ENCODE measurements around the gene TSBP1.

The TSBP1 gene

GRCh38 chr6:32371803-32372202 lies at the start of gene TSBP1:
TSBP1 (minus strand) TSS chr6:32371903; CDS start chr6:32371706, 197 bp downstream.
- Histone ChIP-seq H3K27ac (ENCODE audit: low read length) (no peak within 1 kb of the TSS), H3K4me3 (ENCODE audit: low read length) (no peak within 1 kb of the TSS), H3K4me1 (ENCODE audit: low read length) (no peaks in the 10 kb centered on the region), H3K36me3 (replicated peaks; ENCODE audit: low read depth, low read length) (no peaks in the 10 kb centered on the region), H2AFZ (ENCODE audit: low read depth, low read length) (no peak within 1 kb of the TSS), H3K4me2 (ENCODE audit: low read length) (no peak within 1 kb of the TSS), H3K9ac (ENCODE audit: low read length) (no peak within 1 kb of the TSS), H3K79me2 (ENCODE audit: low read length) (no peaks in the 10 kb centered on the region), H3K9me3 (ENCODE audit: insufficient read depth, low read length) (no peaks in the 10 kb centered on the region), H3K27me3 (ENCODE audit: low read depth, low read length) (no peaks in the 10 kb centered on the region), H4K20me1 (ENCODE audit: insufficient read depth, low read length) (no peaks in the 10 kb centered on the region)
- TF ChIP-seq CTCF (IDR thresholded peaks at IDR 0.05; ENCODE audit: low read depth, low read length) (no peak), EZH2phosphoT487 (IDR thresholded peaks at IDR 0.05; ENCODE audit: low read depth) (no peak)

GRCh38 chr6:32416036-32416435 lies 44.3 kb upstream of the TSBP1 start:
- no peaks in the 10 kb centered on the region for H3K79me2 ChIP-seq (ENCODE audit: low read length)
- H3K27ac ChIP-seq (ENCODE audit: low read length): no peak overlapping the region
- no peaks in the 10 kb centered on the region for H4K20me1 ChIP-seq (ENCODE audit: insufficient read depth, low read length)
- peak overlapping the region; percentile 99 for H3K4me2 ChIP-seq (ENCODE audit: low read length)
- no peaks in the 10 kb centered on the region for H3K9me3 ChIP-seq (ENCODE audit: insufficient read depth, low read length)
- peaks cover 13% of the 10 kb centered on the region; the same call in 1 of the 2 replicates for H3K27me3 ChIP-seq (ENCODE audit: low read depth, low read length)
- peak overlapping the region; percentile 99 for H2AFZ ChIP-seq (ENCODE audit: low read depth, low read length)
- peak overlapping the region; percentile 88 for H3K4me3 ChIP-seq (ENCODE audit: low read length)
- H3K4me1 ChIP-seq (ENCODE audit: low read length): peaks cover 17% of the 10 kb centered on the region
- TF ChIP-seq EZH2phosphoT487 (IDR thresholded peaks at IDR 0.05; ENCODE audit: low read depth) (no peak), CTCF (IDR thresholded peaks at IDR 0.05; ENCODE audit: low read depth, low read length) (no peak)
- no peaks in the 10 kb centered on the region for H3K36me3 ChIP-seq (replicated peaks; ENCODE audit: low read depth, low read length)
- peak overlapping the region; percentile 77 for H3K9ac ChIP-seq (ENCODE audit: low read length)

- no peaks in the 10 kb centered on the region for H3K9me3 ChIP-seq (ENCODE audit: insufficient read depth, low read length)
- H2AFZ ChIP-seq (ENCODE audit: low read depth, low read length): peak overlapping the region; percentile 99
- peaks cover 13% of the 10 kb centered on the region; the same call in 1 of the 2 replicates for H3K27me3 ChIP-seq (ENCODE audit: low read depth, low read length)
- H3K36me3 ChIP-seq (replicated peaks; ENCODE audit: low read depth, low read length): no peaks in the 10 kb centered on the region
- H3K4me1 ChIP-seq (ENCODE audit: low read length): peaks cover 17% of the 10 kb centered on the region
- peak overlapping the region; percentile 99 for H3K4me2 ChIP-seq (ENCODE audit: low read length)
- H4K20me1 ChIP-seq (ENCODE audit: insufficient read depth, low read length): no peaks in the 10 kb centered on the region
- H3K4me3 ChIP-seq (ENCODE audit: low read length): peak overlapping the region; percentile 88
- no peaks in the 10 kb centered on the region for H3K79me2 ChIP-seq (ENCODE audit: low read length)
- H3K9ac ChIP-seq (ENCODE audit: low read length): peak overlapping the region; percentile 77
- TF ChIP-seq CTCF (IDR thresholded peaks at IDR 0.05; ENCODE audit: low read depth, low read length) (peak; percentile 76), EZH2phosphoT487 (IDR thresholded peaks at IDR 0.05; ENCODE audit: low read depth) (no peak)
- no peak overlapping the region for H3K27ac ChIP-seq (ENCODE audit: low read length)
These were observed 43.9 kb upstream of the TSBP1 start for GRCh38 chr6:32415521-32416019.

GRCh38 chr6:32413427-32414047 lies 41.8 kb upstream of the TSBP1 start:
- Histone ChIP-seq H3K27me3 (ENCODE audit: low read depth, low read length) (peaks cover 13% of the 10 kb centered on the region; the same call in 1 of the 2 replicates), H3K4me1 (ENCODE audit: low read length) (peaks cover 17% of the 10 kb centered on the region), H3K27ac (ENCODE audit: low read length) (no peak overlapping the region), H3K9ac (ENCODE audit: low read length) (peak overlapping the region; percentile 17; the same call in 1 of the 2 replicates), H4K20me1 (ENCODE audit: insufficient read depth, low read length) (no peaks in the 10 kb centered on the region), H3K4me2 (ENCODE audit: low read length) (peak overlapping the region; percentile 77), H3K79me2 (ENCODE audit: low read length) (no peaks in the 10 kb centered on the region), H3K9me3 (ENCODE audit: insufficient read depth, low read length) (no peaks in the 10 kb centered on the region), H3K4me3 (ENCODE audit: low read length) (peak overlapping the region; percentile 58), H3K36me3 (replicated peaks; ENCODE audit: low read depth, low read length) (no peaks in the 10 kb centered on the region), H2AFZ (ENCODE audit: low read depth, low read length) (peak overlapping the region; percentile 91)
- TF ChIP-seq CTCF (IDR thresholded peaks at IDR 0.05; ENCODE audit: low read depth, low read length) (peak; percentile 66), EZH2phosphoT487 (IDR thresholded peaks at IDR 0.05; ENCODE audit: low read depth) (no peak)

Data from OCI-LY3 (cell line).